WTC11 (cell line): ENCODE data around the gene BET1. TPM values are rescaled to one million over a fixed set of nuclear protein-coding genes. Genes with fewer than 3 reads are reported as not detected.

ENCODE experiments used
- ATAC-seq: fragments of 200-7000 bp; cut with Tn5 transposase; 2 replicates; pipeline ENCODE4 v1.10.0; 2021; ENCODE audit warnings: mild to moderate bottlenecking, moderate library complexity
- CTCF ChIA-PET: fragments of 300-600 bp; sonication (Branson Sonifier 250); formaldehyde crosslinking; loops from one replicate; lab custom pipeline; 2021; ENCODE audit warnings: antibody characterized with exemption; lab: Charles Lee
- POLR2A ChIA-PET: fragments of 350-600 bp; sonication (Branson Sonifier 250); formaldehyde crosslinking; loops from one replicate; lab custom pipeline; 2021; ENCODE audit warnings: antibody characterized with exemption; lab: Charles Lee
- DNase-seq: peaks from one replicate; pipeline ENCODE4 v3.0.0; 2021; ENCODE audit warnings: low spot score
- H3K27ac Mint-ChIP-seq: 2 replicates; pipeline ENCODE4 v1.8.0; 2021; ENCODE audit warnings: mixed read lengths
- H3K27me3 Mint-ChIP-seq: 2 replicates; pipeline ENCODE4 v1.8.0; 2021; ENCODE audit warnings: low read depth, mild to moderate bottlenecking, moderate library complexity, mixed read lengths
- H3K36me3 Mint-ChIP-seq: 2 replicates; pipeline ENCODE4 v1.8.0; 2021; ENCODE audit warnings: mixed read lengths
- H3K4me1 Mint-ChIP-seq: 2 replicates; pipeline ENCODE4 v1.8.0; 2022; ENCODE audit warnings: mixed read lengths
- H3K4me3 Mint-ChIP-seq: 2 replicates; pipeline ENCODE4 v1.8.0; 2021; ENCODE audit warnings: mild to moderate bottlenecking, moderate library complexity, mixed read lengths
- H3K9me3 Mint-ChIP-seq: 2 replicates; pipeline ENCODE4 v1.8.0; 2021; ENCODE audit warnings: mixed read lengths
- ATF1 ChIP-seq: sonication (generic); formaldehyde crosslinking; IDR thresholded peaks from 2 replicates; pipeline ENCODE4 v1.8.1; 2023; ENCODE audit warnings: mild to moderate bottlenecking, moderate library complexity, missing genetic modification reagents
- ATF6 ChIP-seq: sonication (generic); formaldehyde crosslinking; IDR thresholded peaks from 2 replicates; pipeline ENCODE4 v1.8.1; 2023; ENCODE audit warnings: mild to moderate bottlenecking, missing genetic modification reagents
- CREB1 ChIP-seq: sonication (generic); formaldehyde crosslinking; IDR thresholded peaks from 2 replicates; pipeline ENCODE4 v1.8.0; 2023; ENCODE audit warnings: mild to moderate bottlenecking, missing genetic modification reagents
- E2F5 ChIP-seq: sonication (generic); formaldehyde crosslinking; IDR thresholded peaks from 2 replicates; pipeline ENCODE4 v1.8.1; 2022; ENCODE audit warnings: mild to moderate bottlenecking, moderate library complexity, missing genetic modification reagents
- ESRRA ChIP-seq: sonication (generic); formaldehyde crosslinking; IDR thresholded peaks from 2 replicates; pipeline ENCODE4 v1.8.1; 2022; ENCODE audit warnings: mild to moderate bottlenecking, missing genetic modification reagents, borderline replicate concordance
- ETV6 ChIP-seq: sonication (generic); formaldehyde crosslinking; IDR thresholded peaks from 2 replicates; pipeline ENCODE4 v1.8.1; 2022; ENCODE audit warnings: mild to moderate bottlenecking, missing genetic modification reagents
- GABPB1 ChIP-seq: sonication (generic); formaldehyde crosslinking; IDR thresholded peaks from 2 replicates; pipeline ENCODE4 v1.8.1; 2023; ENCODE audit warnings: mild to moderate bottlenecking, missing genetic modification reagents
- GRHL2 ChIP-seq: fragments of 250-450 bp; sonication (Bioruptor Pico); IDR thresholded peaks from 2 replicates; pipeline ENCODE4 v1.8.0; 2022; ENCODE audit warnings: mild to moderate bottlenecking, moderate library complexity; ENCODE audit not compliant: insufficient replicate concordance, severe bottlenecking
- IRF2 ChIP-seq: sonication (generic); formaldehyde crosslinking; IDR thresholded peaks from 2 replicates; pipeline ENCODE4 v1.8.0; 2022; ENCODE audit warnings: low read depth, missing genetic modification reagents, borderline replicate concordance
- JUN ChIP-seq: sonication (generic); formaldehyde crosslinking; IDR thresholded peaks from 2 replicates; pipeline ENCODE4 v1.8.0; 2023; ENCODE audit warnings: mild to moderate bottlenecking, missing genetic modification reagents
- MAX ChIP-seq: sonication (generic); formaldehyde crosslinking; IDR thresholded peaks from 2 replicates; pipeline ENCODE4 v1.8.0; 2022; ENCODE audit warnings: mild to moderate bottlenecking, missing genetic modification reagents
- NFE2L1 ChIP-seq: sonication (generic); formaldehyde crosslinking; IDR thresholded peaks from 2 replicates; pipeline ENCODE4 v1.8.1; 2023; ENCODE audit warnings: missing genetic modification reagents
- TP53 ChIP-seq: sonication (generic); formaldehyde crosslinking; IDR thresholded peaks from 2 replicates; pipeline ENCODE4 v1.8.1; 2023; ENCODE audit warnings: mild to moderate bottlenecking, missing genetic modification reagents
- ZNF138 ChIP-seq: sonication (generic); formaldehyde crosslinking; conservative IDR thresholded peaks from 2 replicates; pipeline ENCODE4 v1.8.1; 2022; ENCODE audit warnings: mild to moderate bottlenecking, moderate library complexity, missing genetic modification reagents
- ZNF317 ChIP-seq: sonication (generic); formaldehyde crosslinking; IDR thresholded peaks from 2 replicates; pipeline ENCODE4 v1.8.1; 2023; ENCODE audit warnings: low read depth, mild to moderate bottlenecking, moderate library complexity, missing genetic modification reagents, borderline replicate concordance
- ZNF416 ChIP-seq: fragments of 250-450 bp; sonication (Bioruptor Pico); IDR thresholded peaks from 2 replicates; pipeline ENCODE4 v1.9.0; 2021; ENCODE audit warnings: mild to moderate bottlenecking, inconsistent platforms
- ZNF425 ChIP-seq: fragments of 250-450 bp; sonication (Bioruptor Pico); conservative IDR thresholded peaks from 2 replicates; pipeline ENCODE4 v1.9.0; 2021; ENCODE audit warnings: mild to moderate bottlenecking
- ZNF512 ChIP-seq: sonication (generic); formaldehyde crosslinking; IDR thresholded peaks from 2 replicates; pipeline ENCODE4 v1.8.1; 2022; ENCODE audit warnings: missing genetic modification reagents, borderline replicate concordance
- ZNF671 ChIP-seq: fragments of 250-450 bp; sonication (Bioruptor Pico); IDR thresholded peaks from 2 replicates; pipeline ENCODE4 v1.8.0; 2021; ENCODE audit warnings: mild to moderate bottlenecking
- total RNA-seq: library from RNA; stranded (reverse); gene quantifications from 3 replicates; pipeline ENCODE4 v1.2.3, GENCODE V29; 2021
- TF ChIP-seq, protein P1 (sequence below): sonication (generic); formaldehyde crosslinking; IDR thresholded peaks from 2 replicates; pipeline ENCODE4 v1.8.1; 2023; ENCODE audit warnings: mild to moderate bottlenecking, missing genetic modification reagents, moderate library complexity
- TF ChIP-seq, protein P2 (sequence below): sonication (generic); formaldehyde crosslinking; IDR thresholded peaks from 2 replicates; pipeline ENCODE4 v1.8.0; 2022; ENCODE audit warnings: missing genetic modification reagents
- TF ChIP-seq, protein P3 (sequence below): sonication (generic); formaldehyde crosslinking; IDR thresholded peaks from 2 replicates; pipeline ENCODE4 v1.8.1; 2023; ENCODE audit warnings: mild to moderate bottlenecking, missing genetic modification reagents

Gene BET1
- total RNA-seq, 1 experiment from 2014 or later, result 26.7 TPM

- no peak for TF ChIP-seq ZNF425 (CRISPR knock-in tag)
- TF ChIP-seq, protein P1, sequence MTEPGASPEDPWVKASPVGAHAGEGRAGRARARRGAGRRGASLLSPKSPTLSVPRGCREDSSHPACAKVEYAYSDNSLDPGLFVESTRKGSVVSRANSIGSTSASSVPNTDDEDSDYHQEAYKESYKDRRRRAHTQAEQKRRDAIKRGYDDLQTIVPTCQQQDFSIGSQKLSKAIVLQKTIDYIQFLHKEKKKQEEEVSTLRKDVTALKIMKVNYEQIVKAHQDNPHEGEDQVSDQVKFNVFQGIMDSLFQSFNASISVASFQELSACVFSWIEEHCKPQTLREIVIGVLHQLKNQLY, result no peak
- no peak for TF ChIP-seq E2F5 (CRISPR knock-in tag)
- no peak for TF ChIP-seq MAX (CRISPR knock-in tag)
- no peak for TF ChIP-seq CREB1 (CRISPR knock-in tag)
- TF ChIP-seq ZNF671 (CRISPR knock-in tag), result no peak
These were observed 26.5 kb upstream of the BET1 start (continued) for GRCh38 chr7:94030634-94031033.

- H3K27me3 Mint-ChIP-seq, result no peaks in the 10 kb centered on the region; the same call in 1 of the 2 replicates
- no peaks in the 10 kb centered on the region for H3K36me3 Mint-ChIP-seq
- ATAC-seq (no peak), DNase-seq (no peak)
- no peaks in the 10 kb centered on the region for H3K4me1 Mint-ChIP-seq
- H3K4me3 Mint-ChIP-seq, result no peak overlapping the region
- ChIA-PET CTCF (no interaction called here), POLR2A (no interaction called here)
- peaks cover 5% of the 10 kb centered on the region; the same call in 1 of the 2 replicates for H3K9me3 Mint-ChIP-seq
- TF ChIP-seq ZNF416 (CRISPR knock-in tag), result no peak
- TF ChIP-seq ATF1, result no peak
- H3K27ac Mint-ChIP-seq, result no peak overlapping the region
These were observed 25.8 kb upstream of the BET1 start for GRCh38 chr7:94029976-94030375.

GRCh38 chr7:94028768-94029167, 24.6 kb upstream of the BET1 start:
- ChIA-PET POLR2A (no interaction called here), CTCF (no interaction called here)
- TF ChIP-seq, protein P2, sequence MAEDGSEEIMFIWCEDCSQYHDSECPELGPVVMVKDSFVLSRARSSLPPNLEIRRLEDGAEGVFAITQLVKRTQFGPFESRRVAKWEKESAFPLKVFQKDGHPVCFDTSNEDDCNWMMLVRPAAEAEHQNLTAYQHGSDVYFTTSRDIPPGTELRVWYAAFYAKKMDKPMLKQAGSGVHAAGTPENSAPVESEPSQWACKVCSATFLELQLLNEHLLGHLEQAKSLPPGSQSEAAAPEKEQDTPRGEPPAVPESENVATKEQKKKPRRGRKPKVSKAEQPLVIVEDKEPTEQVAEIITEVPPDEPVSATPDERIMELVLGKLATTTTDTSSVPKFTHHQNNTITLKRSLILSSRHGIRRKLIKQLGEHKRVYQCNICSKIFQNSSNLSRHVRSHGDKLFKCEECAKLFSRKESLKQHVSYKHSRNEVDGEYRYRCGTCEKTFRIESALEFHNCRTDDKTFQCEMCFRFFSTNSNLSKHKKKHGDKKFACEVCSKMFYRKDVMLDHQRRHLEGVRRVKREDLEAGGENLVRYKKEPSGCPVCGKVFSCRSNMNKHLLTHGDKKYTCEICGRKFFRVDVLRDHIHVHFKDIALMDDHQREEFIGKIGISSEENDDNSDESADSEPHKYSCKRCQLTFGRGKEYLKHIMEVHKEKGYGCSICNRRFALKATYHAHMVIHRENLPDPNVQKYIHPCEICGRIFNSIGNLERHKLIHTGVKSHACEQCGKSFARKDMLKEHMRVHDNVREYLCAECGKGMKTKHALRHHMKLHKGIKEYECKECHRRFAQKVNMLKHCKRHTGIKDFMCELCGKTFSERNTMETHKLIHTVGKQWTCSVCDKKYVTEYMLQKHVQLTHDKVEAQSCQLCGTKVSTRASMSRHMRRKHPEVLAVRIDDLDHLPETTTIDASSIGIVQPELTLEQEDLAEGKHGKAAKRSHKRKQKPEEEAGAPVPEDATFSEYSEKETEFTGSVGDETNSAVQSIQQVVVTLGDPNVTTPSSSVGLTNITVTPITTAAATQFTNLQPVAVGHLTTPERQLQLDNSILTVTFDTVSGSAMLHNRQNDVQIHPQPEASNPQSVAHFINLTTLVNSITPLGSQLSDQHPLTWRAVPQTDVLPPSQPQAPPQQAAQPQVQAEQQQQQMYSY (CRISPR knock-in tag), result no peak
- no peak for TF ChIP-seq ZNF138 (CRISPR knock-in tag)
- TF ChIP-seq JUN (CRISPR knock-in tag), result no peak
- no peak for TF ChIP-seq TP53 (CRISPR knock-in tag)
- no peak for TF ChIP-seq ATF6 (CRISPR knock-in tag)
- no peak for TF ChIP-seq NFE2L1 (CRISPR knock-in tag)
- TF ChIP-seq IRF2, result no peak
- no peak for TF ChIP-seq ZNF512
- TF ChIP-seq, protein P3, sequence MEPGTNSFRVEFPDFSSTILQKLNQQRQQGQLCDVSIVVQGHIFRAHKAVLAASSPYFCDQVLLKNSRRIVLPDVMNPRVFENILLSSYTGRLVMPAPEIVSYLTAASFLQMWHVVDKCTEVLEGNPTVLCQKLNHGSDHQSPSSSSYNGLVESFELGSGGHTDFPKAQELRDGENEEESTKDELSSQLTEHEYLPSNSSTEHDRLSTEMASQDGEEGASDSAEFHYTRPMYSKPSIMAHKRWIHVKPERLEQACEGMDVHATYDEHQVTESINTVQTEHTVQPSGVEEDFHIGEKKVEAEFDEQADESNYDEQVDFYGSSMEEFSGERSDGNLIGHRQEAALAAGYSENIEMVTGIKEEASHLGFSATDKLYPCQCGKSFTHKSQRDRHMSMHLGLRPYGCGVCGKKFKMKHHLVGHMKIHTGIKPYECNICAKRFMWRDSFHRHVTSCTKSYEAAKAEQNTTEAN (CRISPR knock-in tag), result no peak
- no peak for TF ChIP-seq GRHL2 (CRISPR knock-in tag)
- no peak for TF ChIP-seq ZNF317 (CRISPR knock-in tag)
- TF ChIP-seq GABPB1, result no peak
- no peak for TF ChIP-seq ESRRA (CRISPR knock-in tag)
- no peak for TF ChIP-seq ATF1
- no peak for TF ChIP-seq ETV6 (CRISPR knock-in tag)

More at GRCh38 chr7:94028768-94029167, 24.6 kb upstream of the BET1 start:
- no peaks in the 10 kb centered on the region; the same call in 1 of the 2 replicates for H3K27me3 Mint-ChIP-seq
- H3K36me3 Mint-ChIP-seq, result no peaks in the 10 kb centered on the region
- DNase-seq, result no peak
- no peak for ATAC-seq
- H3K27ac Mint-ChIP-seq, result no peak overlapping the region
- no peaks in the 10 kb centered on the region for H3K4me1 Mint-ChIP-seq
- H3K4me3 Mint-ChIP-seq, result no peak overlapping the region
- H3K9me3 Mint-ChIP-seq, result peaks cover 5% of the 10 kb centered on the region; the same call in 1 of the 2 replicates
